SK-N-MC (cell line): ENCODE data around the gene NEURL1.

Experiments
- EZH2 ChIP-seq: fragments of 200-600 bp; sonication (generic); IDR thresholded peaks from one replicate; pipeline ENCODE4 v1.6.1; 2017; ENCODE audit warnings: antibody characterized with exemption
- POLR2AphosphoS5 ChIP-seq: IDR thresholded peaks from 2 replicates; pipeline ENCODE4 v1.6.1; 2012; ENCODE audit warnings: mild to moderate bottlenecking, low read depth, low read length, borderline replicate concordance

GRCh38 chr10:103627111-103627892, 133.8 kb downstream of the NEURL1 start:
- TF ChIP-seq POLR2AphosphoS5 (no peak), EZH2 (no peak)
